HCT116 (cell line): ENCODE measurements around the gene TLE4.
"Not testable (repeated sequence)": the region's sequence is repeated elsewhere in the genome, so short reads cannot be mapped to it uniquely, and the experiment has no call there.

ENCODE experiments used
- CEBPB ChIP-seq: IDR thresholded peaks from 2 replicates; pipeline ENCODE4 v1.6.1; 2012; ENCODE audit warnings: low read depth
- EGR1 ChIP-seq: IDR thresholded peaks from 2 replicates; pipeline ENCODE4 v1.6.1; 2012; ENCODE audit warnings: low read depth
- EZH2phosphoT487 ChIP-seq: fragments of 200-600 bp; IDR thresholded peaks from 2 replicates; pipeline ENCODE4 v1.6.1; 2018; ENCODE audit warnings: antibody characterized with exemption, borderline replicate concordance
- POLR2A ChIP-seq: IDR thresholded peaks from 2 replicates; pipeline ENCODE4 v1.7.0; 2011; ENCODE audit warnings: borderline replicate concordance; ENCODE audit not compliant: insufficient read depth, insufficient read length; ENCODE audit errors: extremely low read depth
- POLR2AphosphoS5 ChIP-seq: IDR thresholded peaks from 2 replicates; pipeline ENCODE4 v1.6.1; 2011; ENCODE audit warnings: mild to moderate bottlenecking, low read depth, low read length, moderate library complexity
- RAD21 ChIP-seq: IDR thresholded peaks from 2 replicates; pipeline ENCODE4 v1.6.1; 2012; ENCODE audit warnings: low read depth, mild to moderate bottlenecking
- YY1 ChIP-seq: IDR thresholded peaks from 2 replicates; pipeline ENCODE4 v1.6.1; 2011; ENCODE audit warnings: low read length, low read depth, moderate library complexity, mild to moderate bottlenecking; ENCODE audit not compliant: insufficient replicate concordance; ENCODE audit errors: extremely low read depth
- TF ChIP-seq, protein P1 (sequence below): IDR thresholded peaks from 2 replicates; pipeline ENCODE4 v1.6.1; 2012; ENCODE audit warnings: low read depth
- TF ChIP-seq, protein P2 (sequence below), 3 experiments: fragments of 200-600 bp in 1 of 3; sonication (generic) in 1 of 3; IDR thresholded peaks in 2 of 3; conservative IDR thresholded peaks in 1 of 3; 2 replicates each; pipeline ENCODE4 v1.5.1; 2012 to 2017; ENCODE audit warnings: low read depth in 2 of 3, low read length in 2 of 3, antibody characterized with exemption in 1 of 3, borderline replicate concordance in 1 of 3, control low read depth in 1 of 3, mild to moderate bottlenecking in 1 of 3, mixed read lengths in 1 of 3, mixed run types in 1 of 3, moderate library complexity in 1 of 3; ENCODE audit not compliant: insufficient read depth in 1 of 3

DNA sequence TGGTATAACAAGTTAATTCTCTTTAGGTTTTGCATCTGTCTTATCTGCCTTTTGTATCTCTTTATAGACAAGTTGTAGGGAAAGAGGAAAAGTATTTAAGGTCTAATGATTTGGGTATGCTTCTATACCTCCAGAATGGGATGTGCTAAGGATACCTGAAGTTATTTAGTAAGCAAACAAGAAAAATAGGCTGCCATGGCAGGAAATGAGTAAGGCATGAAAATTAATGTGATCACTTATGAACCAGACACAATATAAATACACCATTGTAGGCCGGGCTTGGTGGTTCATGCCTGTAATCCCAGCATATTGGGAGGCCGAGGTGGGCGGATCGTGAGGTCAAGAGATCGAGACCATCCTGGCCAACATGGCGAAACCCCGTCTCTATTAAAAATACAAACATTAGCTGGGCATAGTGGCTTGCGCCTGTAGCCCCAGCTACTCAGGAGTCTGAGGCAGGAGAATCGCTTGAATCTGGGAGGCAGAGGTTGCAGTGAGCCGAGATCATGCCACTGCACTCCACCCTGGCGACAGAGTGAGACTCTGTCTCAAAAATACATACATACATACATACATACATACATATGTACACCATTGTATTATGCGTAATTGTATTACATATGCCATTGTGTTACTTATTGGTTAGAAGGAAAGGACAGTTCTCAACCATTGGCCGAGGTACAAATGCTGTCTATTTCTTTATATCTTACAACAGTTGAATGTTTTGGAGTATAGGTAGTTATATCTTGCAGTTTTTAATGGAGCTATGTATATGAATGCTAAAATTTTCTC lies 83.0 kb downstream of the TLE4 start:
- TF ChIP-seq POLR2AphosphoS5, EZH2phosphoT487, EGR1, POLR2A, RAD21, YY1, CEBPB: not testable (repeated sequence)
- TF ChIP-seq, protein P1, sequence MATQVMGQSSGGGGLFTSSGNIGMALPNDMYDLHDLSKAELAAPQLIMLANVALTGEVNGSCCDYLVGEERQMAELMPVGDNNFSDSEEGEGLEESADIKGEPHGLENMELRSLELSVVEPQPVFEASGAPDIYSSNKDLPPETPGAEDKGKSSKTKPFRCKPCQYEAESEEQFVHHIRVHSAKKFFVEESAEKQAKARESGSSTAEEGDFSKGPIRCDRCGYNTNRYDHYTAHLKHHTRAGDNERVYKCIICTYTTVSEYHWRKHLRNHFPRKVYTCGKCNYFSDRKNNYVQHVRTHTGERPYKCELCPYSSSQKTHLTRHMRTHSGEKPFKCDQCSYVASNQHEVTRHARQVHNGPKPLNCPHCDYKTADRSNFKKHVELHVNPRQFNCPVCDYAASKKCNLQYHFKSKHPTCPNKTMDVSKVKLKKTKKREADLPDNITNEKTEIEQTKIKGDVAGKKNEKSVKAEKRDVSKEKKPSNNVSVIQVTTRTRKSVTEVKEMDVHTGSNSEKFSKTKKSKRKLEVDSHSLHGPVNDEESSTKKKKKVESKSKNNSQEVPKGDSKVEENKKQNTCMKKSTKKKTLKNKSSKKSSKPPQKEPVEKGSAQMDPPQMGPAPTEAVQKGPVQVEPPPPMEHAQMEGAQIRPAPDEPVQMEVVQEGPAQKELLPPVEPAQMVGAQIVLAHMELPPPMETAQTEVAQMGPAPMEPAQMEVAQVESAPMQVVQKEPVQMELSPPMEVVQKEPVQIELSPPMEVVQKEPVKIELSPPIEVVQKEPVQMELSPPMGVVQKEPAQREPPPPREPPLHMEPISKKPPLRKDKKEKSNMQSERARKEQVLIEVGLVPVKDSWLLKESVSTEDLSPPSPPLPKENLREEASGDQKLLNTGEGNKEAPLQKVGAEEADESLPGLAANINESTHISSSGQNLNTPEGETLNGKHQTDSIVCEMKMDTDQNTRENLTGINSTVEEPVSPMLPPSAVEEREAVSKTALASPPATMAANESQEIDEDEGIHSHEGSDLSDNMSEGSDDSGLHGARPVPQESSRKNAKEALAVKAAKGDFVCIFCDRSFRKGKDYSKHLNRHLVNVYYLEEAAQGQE, result not testable (repeated sequence)
- TF ChIP-seq, protein P2, sequence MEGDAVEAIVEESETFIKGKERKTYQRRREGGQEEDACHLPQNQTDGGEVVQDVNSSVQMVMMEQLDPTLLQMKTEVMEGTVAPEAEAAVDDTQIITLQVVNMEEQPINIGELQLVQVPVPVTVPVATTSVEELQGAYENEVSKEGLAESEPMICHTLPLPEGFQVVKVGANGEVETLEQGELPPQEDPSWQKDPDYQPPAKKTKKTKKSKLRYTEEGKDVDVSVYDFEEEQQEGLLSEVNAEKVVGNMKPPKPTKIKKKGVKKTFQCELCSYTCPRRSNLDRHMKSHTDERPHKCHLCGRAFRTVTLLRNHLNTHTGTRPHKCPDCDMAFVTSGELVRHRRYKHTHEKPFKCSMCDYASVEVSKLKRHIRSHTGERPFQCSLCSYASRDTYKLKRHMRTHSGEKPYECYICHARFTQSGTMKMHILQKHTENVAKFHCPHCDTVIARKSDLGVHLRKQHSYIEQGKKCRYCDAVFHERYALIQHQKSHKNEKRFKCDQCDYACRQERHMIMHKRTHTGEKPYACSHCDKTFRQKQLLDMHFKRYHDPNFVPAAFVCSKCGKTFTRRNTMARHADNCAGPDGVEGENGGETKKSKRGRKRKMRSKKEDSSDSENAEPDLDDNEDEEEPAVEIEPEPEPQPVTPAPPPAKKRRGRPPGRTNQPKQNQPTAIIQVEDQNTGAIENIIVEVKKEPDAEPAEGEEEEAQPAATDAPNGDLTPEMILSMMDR (IDR thresholded peaks at IDR 0.05 in 2 of 3, conservative IDR thresholded peaks at IDR 0.05 in 1 of 3; ENCODE audit: borderline replicate concordance in 1 of 3, insufficient read depth in 1 of 3, low read depth in 2 of 3, low read length in 2 of 3), result not testable (repeated sequence)
